Effector memory CD8-positive, alpha-beta T cell (primary cell): ENCODE data around the gene BNIP5.

Source experiments
- ATAC-seq: fragments of 150-1000 bp; cut with Tn5 transposase; replicated peaks from 2 replicates; pipeline ENCODE4 v1.10.0; 2021; ENCODE audit warnings: mild to moderate bottlenecking, moderate library complexity
- DNase-seq, 3 experiments: peaks; one replicate each; pipeline ENCODE4 v3.0.0; 2021
- H3K27ac Mint-ChIP-seq, 2 donors: one replicate each; pipeline ENCODE4 v1.8.0; 2022; ENCODE audit warnings: mild to moderate bottlenecking in 2 of 2, mixed read lengths in 2 of 2, moderate library complexity in 2 of 2
- H3K27me3 Mint-ChIP-seq, 2 donors: one replicate each; pipeline ENCODE4 v1.8.0; 2022; ENCODE audit warnings: mixed read lengths in 2 of 2
- H3K36me3 Mint-ChIP-seq: one replicate; pipeline ENCODE4 v1.8.0; 2022; ENCODE audit warnings: mild to moderate bottlenecking, moderate library complexity, mixed read lengths; ENCODE audit not compliant: insufficient read depth
- H3K4me1 Mint-ChIP-seq, 2 donors: one replicate each; pipeline ENCODE4 v1.8.0; 2022; ENCODE audit warnings: low read depth in 2 of 2, mixed read lengths in 2 of 2
- H3K4me3 Mint-ChIP-seq, 2 donors: one replicate each; pipeline ENCODE4 v1.8.0; 2022; ENCODE audit warnings: mild to moderate bottlenecking in 2 of 2, mixed read lengths in 2 of 2, moderate library complexity in 2 of 2
- H3K9me3 Mint-ChIP-seq, 2 donors: one replicate each; pipeline ENCODE4 v1.8.0; 2022; ENCODE audit warnings: mixed read lengths in 2 of 2
- total RNA-seq, 9 experiments: gene quantifications; one replicate each; lab custom pipeline; 2026; lab: John Stamatoyannopoulos, UW

The BNIP5 gene, protein sequence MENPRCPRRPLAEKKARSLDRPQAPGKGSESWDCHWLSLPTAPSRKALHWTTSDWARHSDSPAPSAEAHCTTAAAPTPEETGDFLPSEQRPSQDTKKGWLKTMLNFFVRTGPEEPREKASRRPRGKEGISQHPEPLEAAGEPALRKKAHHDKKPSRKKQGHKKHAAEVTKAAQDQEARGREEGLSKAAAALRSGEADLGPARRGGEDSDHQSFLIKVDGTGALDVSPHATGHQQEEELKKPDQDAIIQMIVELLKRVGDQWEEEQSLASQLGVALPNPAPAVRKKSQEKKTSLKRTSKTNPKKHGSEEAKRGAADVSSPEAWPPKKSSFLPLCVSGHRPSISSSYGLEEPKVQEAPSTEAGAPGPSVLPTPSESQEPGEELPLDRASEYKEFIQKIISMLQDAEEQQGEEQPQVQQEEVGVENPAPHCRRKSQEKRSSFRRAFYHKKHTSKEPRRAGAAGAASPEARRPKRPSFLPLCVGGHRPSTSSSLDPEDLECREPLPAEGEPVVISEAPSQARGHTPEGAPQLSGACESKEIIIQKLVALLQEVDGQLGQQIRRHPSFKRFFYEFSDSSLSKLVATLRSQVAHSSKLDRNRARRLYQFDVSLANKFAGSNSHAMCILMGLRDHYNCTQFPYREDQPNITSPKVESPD
- 0 to 0.06 (median 0) reads per million in 9 experiments for total RNA-seq

DNA sequence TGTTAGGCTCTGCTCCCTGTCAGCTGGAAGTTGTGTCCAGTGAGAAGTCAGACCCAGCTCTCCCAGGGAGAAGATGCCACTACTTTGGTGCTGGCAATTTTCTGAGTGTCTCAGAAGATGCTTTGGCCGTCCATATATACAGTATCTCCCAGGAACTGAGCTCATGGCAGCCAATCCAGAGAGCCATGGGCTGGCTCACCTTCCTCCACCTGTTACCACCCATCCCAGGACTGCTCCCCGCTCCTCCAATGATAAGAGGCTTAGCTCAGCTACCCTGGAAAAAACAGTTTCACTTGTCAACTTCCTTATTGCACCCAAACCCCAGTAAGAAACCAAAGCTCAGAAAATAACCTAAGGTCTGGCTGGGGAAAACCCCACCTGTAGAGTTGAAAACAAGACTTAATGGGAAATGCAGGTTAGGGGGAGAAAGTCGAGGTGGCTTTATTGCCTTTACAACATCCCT lies at the start of gene BNIP5:
TSS of gene BNIP5 (minus strand) at position 110 of the 463 bp plus-strand sequence. CDS start 6,198 bp downstream, outside the sequence.
- Mint-ChIP-seq H3K27me3 (peaks cover 52 to 76% of the 10 kb centered on the region in 2 donors), H3K27ac (no peak within 1 kb of the TSS), H3K36me3 (no peaks in the 10 kb centered on the region), H3K9me3 (no peaks in the 10 kb centered on the region), H3K4me1 (peaks cover 4 to 8% of the 10 kb centered on the region in 2 donors), H3K4me3 (no peak within 1 kb of the TSS)
- DNase-seq (no peak), ATAC-seq (peak; percentile 54)

DNA sequence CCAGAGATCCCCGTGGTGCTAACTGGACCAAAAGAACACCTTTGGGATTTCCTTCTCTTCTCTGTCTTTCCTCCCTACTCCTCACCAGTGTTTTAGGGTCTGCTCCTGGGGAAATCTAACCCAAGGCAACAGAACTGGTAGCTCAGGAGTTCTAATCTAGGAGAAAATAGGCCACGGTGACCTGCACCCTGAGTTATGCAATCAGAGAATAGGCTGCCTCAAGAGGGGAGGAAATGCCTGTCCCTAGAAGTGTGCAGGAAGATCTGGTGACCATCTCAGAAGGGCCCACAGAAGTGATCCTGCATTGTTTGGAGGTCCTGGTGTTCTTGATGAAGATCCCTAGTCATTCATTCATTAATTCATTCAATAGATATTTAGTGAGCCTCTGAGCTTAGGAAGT lies 47.4 kb upstream of the BNIP5 start:
- peak overlapping the region in 1 of 2 donors; percentile 73 for H3K27ac Mint-ChIP-seq
- DNase-seq (no peak), ATAC-seq (no peak)
- H3K4me3 Mint-ChIP-seq, result no peak overlapping the region
- H3K36me3 Mint-ChIP-seq, result peaks cover 2% of the 10 kb centered on the region
- H3K4me1 Mint-ChIP-seq, result peaks cover 19 to 29% of the 10 kb centered on the region in 2 donors
- H3K9me3 Mint-ChIP-seq, result no peaks in the 10 kb centered on the region
- H3K27me3 Mint-ChIP-seq, result peaks cover 0 to 26% of the 10 kb centered on the region in 2 donors

DNA sequence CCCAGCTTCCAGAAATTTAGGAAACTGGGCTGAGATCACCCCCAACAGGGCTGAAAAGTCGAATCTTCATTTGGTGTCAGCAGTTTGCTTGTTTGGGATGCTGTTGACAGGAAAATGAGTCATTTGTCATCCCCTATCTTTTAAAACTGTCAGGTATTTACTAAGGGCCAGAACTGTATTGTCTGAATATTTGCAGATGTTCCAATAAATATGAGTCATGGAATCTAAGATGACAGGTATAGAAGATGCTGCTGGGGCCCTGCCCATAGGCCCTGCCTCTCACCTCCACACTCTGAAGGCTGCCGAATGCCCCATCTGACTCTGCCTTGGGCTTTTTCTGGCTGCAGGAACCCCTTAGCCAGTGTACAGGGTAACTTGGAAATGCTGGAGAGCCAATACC lies 46.9 kb upstream of the BNIP5 start:
- DNase-seq (no peak), ATAC-seq (no peak)
- peaks cover 19 to 29% of the 10 kb centered on the region in 2 donors for H3K4me1 Mint-ChIP-seq

DNA sequence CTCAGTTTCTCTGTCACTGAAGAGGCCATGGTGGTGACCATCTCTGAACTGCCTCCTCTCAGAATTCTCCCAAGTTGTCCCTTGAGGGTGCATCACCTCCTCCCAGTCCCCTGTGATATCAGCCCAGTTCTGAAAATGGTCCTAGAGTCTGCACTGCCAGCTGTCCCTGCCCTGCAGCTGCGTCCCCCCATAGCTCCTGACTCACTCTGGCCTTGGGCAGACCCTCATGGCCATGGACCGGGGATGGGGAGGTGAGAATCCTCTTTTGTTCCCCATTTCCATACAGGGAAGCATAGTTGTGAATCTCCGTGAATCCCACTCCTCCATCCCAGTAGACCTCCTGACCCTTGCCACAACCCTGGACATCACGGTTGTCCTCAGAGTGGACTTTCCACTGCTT lies 46.3 kb upstream of the BNIP5 start:
- peaks cover 2% of the 10 kb centered on the region for H3K36me3 Mint-ChIP-seq
- H3K4me1 Mint-ChIP-seq, result peaks cover 19 to 23% of the 10 kb centered on the region in 2 donors
- H3K27ac Mint-ChIP-seq, result peak overlapping the region in 1 of 2 donors; percentile 88
- H3K4me3 Mint-ChIP-seq, result no peak overlapping the region
- H3K27me3 Mint-ChIP-seq, result peaks cover 0 to 18% of the 10 kb centered on the region in 2 donors
- ATAC-seq, result no peak
- no peaks in the 10 kb centered on the region for H3K9me3 Mint-ChIP-seq
- DNase-seq, result no peak

More for the DNA sequence above, 46.9 kb upstream of the BNIP5 start:
- H3K4me3 Mint-ChIP-seq, result no peak overlapping the region
- H3K36me3 Mint-ChIP-seq, result peaks cover 2% of the 10 kb centered on the region
- H3K9me3 Mint-ChIP-seq, result no peaks in the 10 kb centered on the region
- H3K27me3 Mint-ChIP-seq, result peaks cover 0 to 24% of the 10 kb centered on the region in 2 donors
- H3K27ac Mint-ChIP-seq, result peak overlapping the region; percentile 73 to 88

DNA sequence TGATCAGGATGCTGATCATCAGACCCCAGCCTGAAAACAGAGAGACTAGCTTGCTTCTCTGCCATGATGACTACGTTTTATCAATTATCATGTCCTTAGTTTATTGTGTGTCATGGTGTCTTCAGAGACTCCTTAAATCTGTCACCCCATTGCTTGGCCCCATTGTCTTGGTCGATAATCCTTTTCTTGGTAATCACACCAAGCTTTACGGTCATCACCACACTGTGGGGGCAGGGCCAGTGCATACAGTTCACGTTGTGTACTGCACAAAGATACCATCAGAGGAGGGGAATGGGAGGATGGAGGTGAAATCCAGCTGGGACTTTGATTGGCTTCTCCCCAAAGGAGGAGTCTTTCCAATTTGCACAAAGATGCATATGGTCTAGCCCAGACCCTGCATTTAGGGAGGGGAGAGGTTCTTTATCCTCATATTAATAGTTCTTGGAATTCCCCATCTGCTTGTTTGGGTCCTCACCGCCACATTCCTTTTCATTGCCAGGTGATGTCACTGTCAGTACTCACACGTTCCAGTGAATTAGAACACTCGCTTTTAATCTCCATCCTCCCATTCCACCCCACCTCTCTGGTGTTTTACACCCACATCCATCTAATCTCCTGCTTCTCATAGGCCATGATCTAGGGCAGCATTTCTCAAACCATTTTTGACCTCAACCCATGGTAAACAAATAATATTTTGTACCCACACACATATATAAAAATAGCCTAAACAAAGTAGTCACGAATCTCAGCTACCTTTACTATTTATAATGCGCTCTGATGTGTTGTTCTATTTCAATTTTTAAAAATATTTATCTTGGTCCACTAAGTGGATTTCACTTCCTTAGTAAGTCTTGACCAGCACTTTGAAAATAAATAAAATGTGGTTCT lies 45.1 kb upstream of the BNIP5 start:
- peaks cover 0 to 10% of the 10 kb centered on the region in 2 donors for H3K27me3 Mint-ChIP-seq
- H3K27ac Mint-ChIP-seq, result no peak overlapping the region
- DNase-seq, result no peak
- no peak overlapping the region for H3K4me3 Mint-ChIP-seq
- peaks cover 12 to 22% of the 10 kb centered on the region in 2 donors for H3K4me1 Mint-ChIP-seq
- H3K36me3 Mint-ChIP-seq, result peaks cover under 1% of the 10 kb centered on the region
- ATAC-seq, result no peak
- H3K9me3 Mint-ChIP-seq, result no peaks in the 10 kb centered on the region

DNA sequence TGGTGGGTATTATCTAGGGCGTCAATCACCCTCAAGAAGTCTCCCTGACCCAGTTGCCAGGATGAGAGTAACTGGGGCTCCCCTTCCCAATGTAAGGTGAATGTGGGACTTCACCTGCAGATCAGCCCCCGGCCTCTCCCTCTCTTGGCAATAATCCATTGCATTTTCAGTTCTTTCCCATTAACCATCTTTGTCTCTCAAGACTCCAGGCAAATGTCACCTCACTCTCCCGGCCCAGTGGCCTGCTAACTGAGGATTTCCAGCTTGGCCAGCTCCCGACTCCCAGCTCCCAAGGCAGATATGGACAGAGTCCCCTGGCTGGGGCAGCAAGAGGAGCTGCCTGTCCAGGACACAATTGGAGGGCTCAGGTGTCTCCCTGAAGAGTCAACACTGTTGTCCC lies 43.5 kb upstream of the BNIP5 start:
- Mint-ChIP-seq H3K9me3 (no peaks in the 10 kb centered on the region), H3K27ac (no peak overlapping the region), H3K4me1 (peaks cover 0 to 12% of the 10 kb centered on the region in 2 donors), H3K4me3 (no peak overlapping the region), H3K36me3 (peaks cover 4% of the 10 kb centered on the region), H3K27me3 (no peaks in the 10 kb centered on the region)
- DNase-seq, result no peak
- no peak for ATAC-seq

DNA sequence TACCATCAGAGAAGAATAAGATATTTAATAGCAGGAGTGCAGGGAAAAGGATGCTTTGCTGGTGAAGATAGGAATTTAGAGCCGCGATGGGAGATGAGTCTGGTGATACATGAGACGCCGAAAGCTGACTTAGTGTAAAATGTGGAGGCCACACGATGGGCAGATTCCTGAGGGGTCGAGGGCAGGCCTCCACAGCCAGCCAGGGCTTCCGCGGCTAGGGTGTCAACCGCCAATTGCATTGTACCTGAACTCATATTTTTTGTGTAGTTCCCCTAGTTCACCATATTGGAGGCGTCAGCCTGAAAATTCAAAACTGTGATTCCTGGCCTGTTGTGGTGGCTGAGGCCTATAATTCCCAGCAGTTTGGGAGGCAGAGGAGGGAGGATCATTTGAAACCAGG lies 42.2 kb upstream of the BNIP5 start:
- Mint-ChIP-seq H3K27me3 (no peaks in the 10 kb centered on the region), H3K4me1 (peaks cover 0 to 12% of the 10 kb centered on the region in 2 donors), H3K4me3 (no peak overlapping the region), H3K27ac (peak overlapping the region in 1 of 2 donors; percentile 71), H3K9me3 (no peaks in the 10 kb centered on the region), H3K36me3 (peaks cover 4% of the 10 kb centered on the region)
- DNase-seq (no peak), ATAC-seq (no peak)

DNA sequence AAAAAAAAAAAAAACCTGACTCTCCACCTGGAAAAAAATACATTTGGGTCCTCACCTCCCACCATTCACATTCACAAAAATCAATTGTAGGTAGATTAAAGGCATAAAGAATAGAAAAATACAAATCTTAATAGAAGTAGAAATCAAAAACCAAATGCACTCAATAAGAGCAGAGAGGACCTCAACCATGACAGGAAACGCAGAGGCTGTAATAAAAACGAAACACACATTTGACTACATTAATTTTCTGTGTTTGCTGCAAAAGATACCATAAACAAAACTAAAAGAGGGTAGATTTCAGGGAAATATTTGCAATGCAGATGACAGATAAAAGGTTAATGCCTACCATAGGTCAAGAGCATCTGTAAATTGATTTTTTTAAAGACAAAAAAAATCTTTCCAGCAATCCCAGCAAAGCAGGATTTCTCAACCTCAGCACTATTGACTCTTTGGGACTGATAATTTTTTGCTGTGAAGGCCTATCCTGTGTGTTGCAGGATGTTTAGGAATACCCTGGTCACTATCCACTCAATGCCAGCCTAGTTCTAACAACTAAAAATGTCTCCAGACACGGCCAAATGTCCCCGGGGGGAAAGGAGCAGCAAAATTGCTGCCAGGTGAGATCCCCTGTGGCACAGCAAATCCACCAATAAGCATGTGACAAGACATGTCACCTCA lies 41.7 kb upstream of the BNIP5 start:
- Mint-ChIP-seq H3K27me3 (no peaks in the 10 kb centered on the region), H3K27ac (peak overlapping the region in 1 of 2 donors; percentile 71), H3K4me1 (peaks cover 0 to 10% of the 10 kb centered on the region in 2 donors), H3K9me3 (no peaks in the 10 kb centered on the region), H3K4me3 (no peak overlapping the region), H3K36me3 (peaks cover 4% of the 10 kb centered on the region)
- no peak for DNase-seq
- ATAC-seq, result no peak

DNA sequence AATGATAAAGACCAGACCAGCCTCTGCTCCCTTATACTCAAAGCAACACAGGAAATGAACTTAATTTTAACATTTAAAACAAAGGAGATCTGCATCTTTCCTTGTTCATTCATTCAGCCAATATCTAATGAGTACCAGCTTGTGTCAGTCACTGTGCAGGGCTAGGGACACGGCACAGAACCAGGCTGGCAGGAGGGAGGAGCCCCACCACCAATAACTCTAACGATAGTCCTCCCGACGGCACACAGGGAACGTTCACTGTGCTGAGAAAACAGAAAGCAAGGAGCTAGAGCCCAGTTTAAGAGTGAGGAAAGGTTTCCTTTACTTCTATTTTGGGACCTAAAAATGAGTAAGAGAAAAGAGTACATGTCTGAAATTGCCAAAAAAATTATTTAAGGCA lies 40.9 kb upstream of the BNIP5 start:
- Mint-ChIP-seq H3K4me1 (peaks cover 0 to 4% of the 10 kb centered on the region in 2 donors), H3K27ac (peak overlapping the region in 1 of 2 donors; percentile 79)
- no peak for DNase-seq

DNA sequence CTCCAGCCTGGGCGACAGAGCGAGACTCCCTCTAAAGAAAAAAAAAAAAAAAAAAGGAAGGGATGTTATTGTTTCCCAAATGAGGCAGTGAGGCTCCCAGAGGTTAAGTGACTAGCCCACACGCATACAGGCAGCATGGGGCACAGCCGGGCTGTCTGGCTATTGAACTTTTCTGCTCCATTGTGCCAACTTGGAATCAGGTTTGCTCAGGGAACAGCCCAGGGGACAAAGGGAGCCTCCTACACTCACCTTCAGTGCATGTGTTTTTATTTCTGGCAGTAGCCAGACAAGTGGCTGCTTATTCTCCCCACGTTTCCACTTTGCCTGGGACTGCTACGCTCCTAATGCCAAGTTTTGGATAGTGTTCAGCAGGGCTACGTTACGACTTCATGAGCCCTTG lies 40.1 kb upstream of the BNIP5 start:
- H3K4me3 Mint-ChIP-seq, result no peak overlapping the region
- peaks cover 0 to 3% of the 10 kb centered on the region in 2 donors for H3K4me1 Mint-ChIP-seq
- peaks cover 4% of the 10 kb centered on the region for H3K36me3 Mint-ChIP-seq
- ATAC-seq, result no peak
- no peak overlapping the region for H3K27ac Mint-ChIP-seq
- peaks cover 0 to 13% of the 10 kb centered on the region in 2 donors for H3K27me3 Mint-ChIP-seq
- DNase-seq, result no peak
- no peaks in the 10 kb centered on the region for H3K9me3 Mint-ChIP-seq

More for the DNA sequence above, 40.9 kb upstream of the BNIP5 start:
- H3K27me3 Mint-ChIP-seq, result peaks cover 0 to 5% of the 10 kb centered on the region in 2 donors
- H3K36me3 Mint-ChIP-seq, result peaks cover 4% of the 10 kb centered on the region
- no peaks in the 10 kb centered on the region for H3K9me3 Mint-ChIP-seq
- ATAC-seq, result no peak
- peak overlapping the region in 1 of 2 donors; percentile 7 for H3K4me3 Mint-ChIP-seq

DNA sequence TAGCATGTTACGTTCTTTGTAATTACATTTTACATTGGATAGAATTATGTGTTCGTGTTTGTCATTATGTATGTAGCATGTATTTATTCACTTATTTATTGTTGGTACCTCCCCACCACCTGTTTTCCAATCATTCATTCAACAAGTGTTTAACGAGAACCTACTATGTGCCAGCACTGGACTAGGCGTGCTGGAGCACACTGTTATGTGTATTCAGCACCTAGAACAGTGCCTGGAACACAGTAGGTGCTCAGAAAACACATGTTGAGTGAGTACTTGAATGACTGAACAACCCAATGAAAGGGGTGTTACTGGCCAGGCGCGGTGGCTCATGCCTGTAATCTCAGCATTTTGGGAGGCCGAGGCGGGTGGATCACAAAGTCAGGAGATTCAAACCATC lies 39.5 kb upstream of the BNIP5 start:
- DNase-seq (no peak), ATAC-seq (no peak)
- peaks cover 0 to 14% of the 10 kb centered on the region in 2 donors for H3K27me3 Mint-ChIP-seq
- H3K4me3 Mint-ChIP-seq, result no peak overlapping the region
- H3K9me3 Mint-ChIP-seq, result no peaks in the 10 kb centered on the region
- peaks cover 4% of the 10 kb centered on the region for H3K36me3 Mint-ChIP-seq
- H3K4me1 Mint-ChIP-seq, result peaks cover 0 to 3% of the 10 kb centered on the region in 2 donors
- H3K27ac Mint-ChIP-seq, result no peak overlapping the region

DNA sequence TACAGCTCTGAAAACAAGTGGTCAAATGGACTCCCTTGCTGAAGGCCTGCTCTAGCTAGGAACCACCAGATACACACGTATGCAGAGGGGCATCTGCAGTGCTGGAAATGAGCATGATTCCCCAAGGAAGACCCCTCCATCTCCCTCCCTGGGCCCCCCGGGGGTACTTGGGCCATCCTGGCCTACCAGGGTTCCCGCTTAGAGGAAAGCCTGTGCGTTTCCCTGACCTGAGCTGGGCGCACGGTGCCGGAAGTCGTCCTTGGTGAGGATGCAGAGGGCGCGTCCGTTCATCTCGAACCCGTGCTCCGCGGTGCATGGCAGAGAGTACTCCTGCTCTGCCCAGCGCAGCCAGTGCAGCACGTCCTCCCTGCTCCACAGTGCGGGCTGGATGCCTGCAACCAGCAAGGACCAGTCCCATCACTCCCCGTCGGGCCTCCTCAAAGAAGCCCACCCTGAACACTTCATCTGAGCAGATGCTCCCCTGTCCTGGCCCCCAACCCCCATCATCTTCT lies 39.0 kb upstream of the BNIP5 start:
- H3K4me3 Mint-ChIP-seq, result no peak overlapping the region
- peaks cover 0 to 3% of the 10 kb centered on the region in 2 donors for H3K4me1 Mint-ChIP-seq
- no peaks in the 10 kb centered on the region for H3K9me3 Mint-ChIP-seq
- no peak for ATAC-seq
- no peak for DNase-seq
- H3K27me3 Mint-ChIP-seq, result peaks cover 0 to 14% of the 10 kb centered on the region in 2 donors
- H3K36me3 Mint-ChIP-seq, result peaks cover 4% of the 10 kb centered on the region
- no peak overlapping the region for H3K27ac Mint-ChIP-seq
